IMR-90 (cell line): ENCODE results near the gene SLC31A2. TPM values are rescaled to one million over a fixed set of nuclear protein-coding genes. Genes with fewer than 3 reads are reported as not detected.

ENCODE experiments used
- ATAC-seq: fragments of 200-7000 bp; cut with Tn5 transposase; 2 replicates; pipeline ENCODE4 v1.9.1; 2020; ENCODE audit warnings: low read depth, mild to moderate bottlenecking, moderate library complexity
- BruUV-seq: library from RNA; stranded (reverse); fragments of 400-500 nt; replicated peaks from 2 replicates; lab custom pipeline; 2021; lab: Mats Ljungman, UMichigan
- CTCF ChIA-PET: fragments of 300-600 bp; formaldehyde crosslinking; extraction: SDS; loops from one replicate; lab custom pipeline; 2021; ENCODE audit warnings: antibody characterized with exemption; lab: Yijun Ruan, JAX
- POLR2A ChIA-PET: fragments of 300-600 bp; sonication (Branson Sonifier 250); formaldehyde crosslinking; loops from one replicate; lab custom pipeline; 2022; ENCODE audit warnings: antibody characterized with exemption; ENCODE audit not compliant: unreplicated experiment; lab: Charles Lee
- DNase-seq: peaks from one replicate; pipeline ENCODE4 v3.0.0; 2013
- H2AFZ ChIP-seq: replicated peaks from 2 replicates; pipeline ENCODE3; 2013; ENCODE audit warnings: low read length, mild to moderate bottlenecking; ENCODE audit not compliant: poor library complexity
- H2AK5ac ChIP-seq: 2 replicates; pipeline ENCODE4 v1.6.1; 2013; ENCODE audit warnings: low read depth, low read length, inconsistent platforms
- H2AK9ac ChIP-seq: replicated peaks from 2 replicates; pipeline ENCODE3; 2013; ENCODE audit warnings: mild to moderate bottlenecking, low read depth, low read length, moderate library complexity; ENCODE audit not compliant: poor library complexity
- H2BK120ac ChIP-seq: 2 replicates; pipeline ENCODE4 v1.6.1; 2013; ENCODE audit warnings: low read depth, low read length, inconsistent platforms
- H2BK15ac ChIP-seq: 3 replicates; pipeline ENCODE4 v1.6.1; 2013; ENCODE audit warnings: low read depth, low read length, inconsistent platforms
- H2BK20ac ChIP-seq: 2 replicates; pipeline ENCODE4 v1.6.1; 2013; ENCODE audit warnings: low read depth, mild to moderate bottlenecking, inconsistent platforms, low read length, moderate library complexity
- H2BK5ac ChIP-seq: 2 replicates; pipeline ENCODE4 v1.6.1; 2013; ENCODE audit warnings: mild to moderate bottlenecking, low read depth, low read length, inconsistent platforms; ENCODE audit not compliant: poor library complexity, severe bottlenecking
- H3K14ac ChIP-seq: replicated peaks from 2 replicates; pipeline ENCODE4 v1.6.1; 2013; ENCODE audit warnings: low read depth, low read length, inconsistent platforms
- H3K18ac ChIP-seq: 2 replicates; pipeline ENCODE4 v1.6.1; 2013; ENCODE audit warnings: low read depth, low read length, control low read depth
- H3K23ac ChIP-seq: 2 replicates; pipeline ENCODE4 v1.6.1; 2013; ENCODE audit warnings: low read depth, low read length, inconsistent platforms
- H3K27ac ChIP-seq: 2 replicates; pipeline ENCODE4 v1.5.1; 2013; ENCODE audit warnings: mild to moderate bottlenecking, control low read depth, low read length; ENCODE audit not compliant: insufficient read depth
- H3K27me3 ChIP-seq: 2 replicates; pipeline ENCODE4 v1.6.1; 2013; ENCODE audit warnings: low read length; ENCODE audit not compliant: control insufficient read depth, insufficient read depth
- H3K36me3 ChIP-seq: 2 replicates; pipeline ENCODE4 v1.6.1; 2013; ENCODE audit warnings: low read length, mixed read lengths; ENCODE audit not compliant: control insufficient read depth, insufficient read depth
- H3K4ac ChIP-seq: 2 replicates; pipeline ENCODE4 v1.6.1; 2013; ENCODE audit warnings: low read depth, low read length, inconsistent platforms
- H3K4me1 ChIP-seq: 2 replicates; pipeline ENCODE4 v1.6.1; 2013; ENCODE audit warnings: low read length, mixed read lengths; ENCODE audit not compliant: control insufficient read depth, insufficient read depth
- H3K4me2 ChIP-seq: 2 replicates; pipeline ENCODE4 v1.6.1; 2013; ENCODE audit warnings: low read depth, mild to moderate bottlenecking, control low read depth, low read length, moderate library complexity
- H3K4me3 ChIP-seq: 2 replicates; pipeline ENCODE4 v1.5.1; 2013; ENCODE audit warnings: low read depth, mild to moderate bottlenecking, control low read depth, low read length, moderate library complexity; ENCODE audit not compliant: insufficient read depth
- H3K56ac ChIP-seq: 2 replicates; pipeline ENCODE4 v1.6.1; 2013; ENCODE audit warnings: low read length, inconsistent platforms; ENCODE audit not compliant: insufficient read depth; ENCODE audit errors: extremely low read depth
- H3K79me1 ChIP-seq, 2 experiments: 2 replicates each; pipeline ENCODE4 v1.6.1; 2013; ENCODE audit warnings: low read length in 2 of 2, inconsistent platforms in 1 of 2, low read depth in 1 of 2
- H3K9ac ChIP-seq: 2 replicates; pipeline ENCODE4 v1.6.1; 2013; ENCODE audit warnings: low read depth, low read length, control low read depth
- H3K9me1 ChIP-seq: 2 replicates; pipeline ENCODE4 v1.6.1; 2013; ENCODE audit warnings: low read length, inconsistent platforms; ENCODE audit not compliant: insufficient read depth
- H3K9me3 ChIP-seq: 2 replicates; pipeline ENCODE4 v1.6.1; 2013; ENCODE audit warnings: low read length; ENCODE audit not compliant: control insufficient read depth, insufficient read depth
- H4K20me1 ChIP-seq: 2 replicates; pipeline ENCODE4 v1.6.1; 2013; ENCODE audit warnings: low read length, inconsistent platforms; ENCODE audit not compliant: insufficient read depth
- H4K5ac ChIP-seq: 2 replicates; pipeline ENCODE4 v1.6.1; 2013; ENCODE audit warnings: mild to moderate bottlenecking, low read depth, low read length, control low read depth
- H4K8ac ChIP-seq, 2 experiments: 2 replicates each; pipeline ENCODE4 v1.6.1; 2013; ENCODE audit warnings: low read depth in 2 of 2, low read length in 2 of 2, control low read depth in 1 of 2, inconsistent platforms in 1 of 2
- H4K91ac ChIP-seq: 2 replicates; pipeline ENCODE4 v1.6.1; 2013; ENCODE audit warnings: low read depth, low read length, inconsistent platforms; ENCODE audit not compliant: insufficient read depth
- CEBPB ChIP-seq: IDR thresholded peaks from 2 replicates; pipeline ENCODE4 v1.6.1; 2012; ENCODE audit warnings: low read depth, low read length, improper control_type of control experiment
- CTCF ChIP-seq: conservative IDR thresholded peaks from 2 replicates; pipeline ENCODE4 v1.5.1; 2012; ENCODE audit warnings: mild to moderate bottlenecking, low read depth, low read length, improper control_type of control experiment
- ELK1 ChIP-seq: fragments of 150-350 bp; IDR thresholded peaks from 2 replicates; pipeline ENCODE4 v1.6.1; 2016; ENCODE audit warnings: low read depth, mild to moderate bottlenecking, low read length, moderate library complexity, borderline replicate concordance
- MAFK ChIP-seq: IDR thresholded peaks from 2 replicates; pipeline ENCODE4 v1.6.1; 2012; ENCODE audit warnings: low read depth, low read length, improper control_type of control experiment
- POLR2A ChIP-seq: IDR thresholded peaks from 2 replicates; pipeline ENCODE4 v1.6.1; 2012; ENCODE audit warnings: mild to moderate bottlenecking, low read depth, low read length
- RAD21 ChIP-seq: IDR thresholded peaks from 2 replicates; pipeline ENCODE4 v1.6.1; 2012; ENCODE audit warnings: low read length, improper control_type of control experiment
- WGBS, 2 experiments: methylation state at CpG; one replicate each; pipeline versions ENCODE4 v1.1.5 to v1.1.7; 2013; ENCODE audit warnings: missing lambda C conversion rate in 2 of 2; ENCODE audit not compliant: insufficient read length in 1 of 2; ENCODE audit errors: extremely low coverage in 2 of 2; 5-methylcytosine and 5-hydroxymethylcytosine counted together
- dilution Hi-C: fragments of 300-500 bp; cut with HindIII; formaldehyde crosslinking; loops from one replicate; pipeline ENCODE4 v1.14.3; 2018; ENCODE audit warnings: low sequenced_read_pairs; ENCODE audit not compliant: unreplicated experiment
- in situ Hi-C: fragments of 300-500 bp; cut with MboI; formaldehyde crosslinking; loops from 3 replicates; pipeline ENCODE4 v1.14.3; 2019; ENCODE audit warnings: low sequenced_read_pairs, inconsistent platforms, mixed read lengths
- intact Hi-C: fragments of 100-400 bp; cut with micrococcal nuclease; formaldehyde crosslinking; loops from 2 replicates; pipeline ENCODE4 v1.10.0; 2022
- polyA plus RNA-seq, 3 experiments: library from polyadenylated mRNA; depleted of rRNA; stranded (reverse); fragments of >200 nt; gene quantifications; 2 replicates each; pipeline ENCODE4 v1.2.3, GENCODE V29; 2012; ENCODE audit warnings: low replicate concordance in 1 of 3
- total RNA-seq: library from RNA; depleted of rRNA; stranded (reverse); fragments of >200 nt; gene quantifications from 2 replicates; pipeline ENCODE4 v1.2.3, GENCODE V29; 2012

SLC31A2 gene
- total and polyA plus RNA-seq, 2 of the 4 experiments (the other 2 are of a cell fraction) = 5.1 to 7.2 TPM

GRCh38 chr9:113184539-113184938, 33.7 kb downstream of the SLC31A2 start:
- no peak overlapping the region for H4K8ac ChIP-seq
- H3K27me3 ChIP-seq = no peaks in the 10 kb centered on the region
- in situ Hi-C loops (no loop called here), intact Hi-C loops (no loop called here), dilution Hi-C loops (no loop called here)
- H3K4me1 ChIP-seq = peaks cover 6% of the 10 kb centered on the region
- no peak overlapping the region for H3K18ac ChIP-seq
- H3K36me3 ChIP-seq = peaks cover 23% of the 10 kb centered on the region
- no peak overlapping the region for H3K23ac ChIP-seq
- peaks cover 15% of the 10 kb centered on the region for H3K9me1 ChIP-seq
- H2BK15ac ChIP-seq = no peak overlapping the region
- no peak overlapping the region for H2AK9ac ChIP-seq
- POLR2A ChIA-PET = no interaction called here
- H3K9ac ChIP-seq = no peak overlapping the region
- 0 out of 2 replicates have a peak, but pooled peaks have one; percentile 20 for TF ChIP-seq CEBPB
- no peak for TF ChIP-seq MAFK
- no peak for TF ChIP-seq RAD21
- no peak for TF ChIP-seq POLR2A
- no peak for TF ChIP-seq ELK1
- TF ChIP-seq CTCF = no peak
- H2AK5ac ChIP-seq = no peak overlapping the region
- H3K56ac ChIP-seq = no peak overlapping the region
- no peak overlapping the region for H2AFZ ChIP-seq
- no CpG with 5 or more reads among the region's 2 CpGs for WGBS, 2 experiments
- DNase-seq (peak; percentile 49), ATAC-seq (no peak)
- no peak overlapping the region for H3K27ac ChIP-seq
- no peak overlapping the region for H3K4me3 ChIP-seq
- H2BK120ac ChIP-seq = no peak overlapping the region
- H2BK20ac ChIP-seq = no peak overlapping the region
- no peak overlapping the region for H4K91ac ChIP-seq
- H3K14ac ChIP-seq = no peak overlapping the region
- H4K20me1 ChIP-seq = no peaks in the 10 kb centered on the region
- no peak overlapping the region for H3K4me2 ChIP-seq
- H3K4ac ChIP-seq = no peak overlapping the region
- BruUV-seq = no TSS peak
- CTCF ChIA-PET = no interaction called here
- H3K9me3 ChIP-seq = no peaks in the 10 kb centered on the region
- H3K79me1 ChIP-seq = peaks cover 7 to 20% of the 10 kb centered on the region in 2 experiments
- H4K5ac ChIP-seq = no peak overlapping the region
- H2BK5ac ChIP-seq = no peak overlapping the region
